ENCODE data around the gene TCF7L1.
"Not testable (repeated sequence)": the region's sequence is repeated elsewhere in the genome, so short reads cannot be mapped to it uniquely, and the experiment has no call there.

TCF7L1 gene

GRCh38 chr2:85326406-85327159 lies 193.4 kb downstream of the TCF7L1 start:
- peak; percentile 33 for DNase-seq (ENCODE audit: low read depth)

- DNase-seq (ENCODE audit: low read depth) = peak; percentile 54
Measured at GRCh38 chr2:85327160-85327821, 194.1 kb downstream of the TCF7L1 start.

- DNase-seq (ENCODE audit: low read depth) = peak; percentile 92
Measured at GRCh38 chr2:85327822-85328617, 194.8 kb downstream of the TCF7L1 start, which contains the start of gene TGOLN2. TGOLN2 (minus strand) TSS chr2:85327989; CDS start chr2:85327962, 27 bp downstream.

GRCh38 chr2:85329181-85329651 lies 196.0 kb downstream of the TCF7L1 start:
- DNase-seq (ENCODE audit: low read depth) = no peak

GRCh38 chr2:85329701-85330100 lies 196.5 kb downstream of the TCF7L1 start:
- not testable (repeated sequence) for DNase-seq (ENCODE audit: low read depth)

- DNase-seq (ENCODE audit: low read depth) = no peak
Measured at GRCh38 chr2:85330839-85331636, 197.8 kb downstream of the TCF7L1 start.

GRCh38 chr2:85333877-85334276 lies 200.7 kb downstream of the TCF7L1 start:
- DNase-seq (ENCODE audit: low read depth) = not testable (repeated sequence)

GRCh38 chr2:85334928-85335327 lies 201.7 kb downstream of the TCF7L1 start:
- DNase-seq (ENCODE audit: low read depth) = no peak

- DNase-seq (ENCODE audit: low read depth) = peak; percentile 22
Measured at GRCh38 chr2:85340034-85340892, 207.1 kb downstream of the TCF7L1 start.

GRCh38 chr2:85341269-85342029 lies 208.3 kb downstream of the TCF7L1 start:
- no peak for DNase-seq (ENCODE audit: low read depth)

- no peak for DNase-seq (ENCODE audit: low read depth)
Measured at GRCh38 chr2:85342156-85342555, 209.0 kb downstream of the TCF7L1 start.

GRCh38 chr2:85343207-85343895 lies 210.2 kb downstream of the TCF7L1 start:
- DNase-seq (ENCODE audit: low read depth) = not testable (repeated sequence)

- no peak for DNase-seq (ENCODE audit: low read depth)
Measured at GRCh38 chr2:85344356-85344954, 211.3 kb downstream of the TCF7L1 start.

- no peak for DNase-seq (ENCODE audit: low read depth)
Measured at GRCh38 chr2:85347599-85347998, 214.4 kb downstream of the TCF7L1 start.

GRCh38 chr2:85353876-85354285 lies 220.7 kb downstream of the TCF7L1 start:
- DNase-seq (ENCODE audit: low read depth) = peak; percentile 31

- DNase-seq (ENCODE audit: low read depth) = peak; percentile 100
Measured at GRCh38 chr2:85354286-85355072, 221.3 kb downstream of the TCF7L1 start, which contains the start of the genes ELMOD3 and RETSAT. ELMOD3 (plus strand) TSS chr2:85354769; CDS start chr2:85357199, 2,430 bp downstream. RETSAT (minus strand) TSS chr2:85354528; CDS start chr2:85354507, 21 bp downstream.

GRCh38 chr2:85355073-85355410 lies 221.8 kb downstream of the TCF7L1 start:
- peak; percentile 32 for DNase-seq (ENCODE audit: low read depth)

GRCh38 chr2:85355521-85355920 lies 222.3 kb downstream of the TCF7L1 start:
- DNase-seq (ENCODE audit: low read depth) = peak; percentile 19
